Endothelial cell of umbilical vein (primary cell): ENCODE measurements around the gene FBLN7. TPM values are rescaled to one million over a fixed set of nuclear protein-coding genes. Genes with fewer than 3 reads are reported as not detected.

Experiments used
- BruUV-seq: library from RNA; stranded (reverse); fragments of 400-500 nt; replicated peaks from 2 replicates; lab custom pipeline; 2021; lab: Mats Ljungman, UMichigan
- CTCF ChIA-PET: fragments of 300-600, 350-600 bp; sonication (Branson Sonifier 250); formaldehyde crosslinking; loops from one replicate; lab custom pipeline; 2021; ENCODE audit warnings: antibody characterized with exemption, inconsistent platforms; lab: Charles Lee
- POLR2A ChIA-PET: fragments of 300-600, 350-600 bp; sonication (Branson Sonifier 250); formaldehyde crosslinking; loops from one replicate; lab custom pipeline; 2021; ENCODE audit warnings: antibody characterized with exemption, inconsistent platforms; lab: Charles Lee
- DNase-seq: peaks from one replicate; pipeline ENCODE4 v3.0.0-alpha.2; 2011; ENCODE audit warnings: low read depth, low spot score
- FAIRE-seq: peaks from 2 replicates; lab custom pipeline; 2011; peaks lifted over from hg19 to GRCh38; lab: Jason Lieb, UNC
- H2AFZ ChIP-seq: 2 replicates; pipeline ENCODE4 v1.6.0; 2012; ENCODE audit warnings: low read depth, low read length, control low read depth, inconsistent platforms
- H3K27ac ChIP-seq: 2 replicates; pipeline ENCODE4 v1.5.1; 2011; ENCODE audit warnings: low read depth, mild to moderate bottlenecking, control low read depth, low read length, moderate library complexity; ENCODE audit not compliant: insufficient read depth
- H3K27me3 ChIP-seq, 2 experiments: 2 replicates each; pipeline versions ENCODE4 v1.6.0 to v1.6.1; 2011; ENCODE audit warnings: low read length in 2 of 2, mixed read lengths in 1 of 2; ENCODE audit not compliant: control insufficient read depth in 2 of 2, insufficient read depth in 2 of 2
- H3K36me3 ChIP-seq, 2 experiments: 2 replicates in 1 of 2; 3 replicates in 1 of 2; pipeline ENCODE4 v1.5.1; 2011; ENCODE audit warnings: low read length in 2 of 2, mild to moderate bottlenecking in 1 of 2, moderate library complexity in 1 of 2; ENCODE audit not compliant: control insufficient read depth in 2 of 2, insufficient read depth in 2 of 2; ENCODE audit errors: extremely low read depth in 1 of 2
- H3K4me1 ChIP-seq: 3 replicates; pipeline ENCODE4 v1.5.1; 2011; ENCODE audit warnings: mild to moderate bottlenecking, low read length; ENCODE audit not compliant: control insufficient read depth, insufficient read depth; ENCODE audit errors: extremely low read depth
- H3K4me2 ChIP-seq: 2 replicates; pipeline ENCODE4 v1.6.1; 2011; ENCODE audit warnings: low read length, control low read depth, mixed read lengths; ENCODE audit not compliant: insufficient read depth
- H3K4me3 ChIP-seq, 3 experiments: fragments of 200-600 bp in 1 of 3; sonication (generic), shearing (Covaris generic) in 1 of 3; replicated peaks in 1 of 3; 2 replicates each; pipeline ENCODE4 v1.5.1; 2011 to 2016; ENCODE audit warnings: control low read depth in 3 of 3, low read length in 3 of 3, mild to moderate bottlenecking in 2 of 3, inconsistent platforms in 1 of 3, low read depth in 1 of 3, moderate library complexity in 1 of 3; ENCODE audit not compliant: insufficient read depth in 1 of 3
- H3K79me2 ChIP-seq: 2 replicates; pipeline ENCODE4 v1.6.0; 2012; ENCODE audit warnings: low read length, inconsistent platforms; ENCODE audit not compliant: control insufficient read depth, insufficient read depth
- H3K9ac ChIP-seq: replicated peaks from 2 replicates; pipeline ENCODE3; 2011; ENCODE audit warnings: low read length, control low read depth; ENCODE audit not compliant: insufficient read depth; ENCODE audit errors: extremely low read depth
- H3K9me1 ChIP-seq: replicated peaks from 3 replicates; pipeline ENCODE4 v1.6.0; 2011; ENCODE audit warnings: mild to moderate bottlenecking, low read length; ENCODE audit not compliant: control insufficient read depth, insufficient read depth; ENCODE audit errors: extremely low read depth
- H3K9me3 ChIP-seq: replicated peaks from 2 replicates; pipeline ENCODE4 v1.5.1; 2012; ENCODE audit warnings: low read length, inconsistent platforms; ENCODE audit not compliant: control insufficient read depth, insufficient read depth
- H4K20me1 ChIP-seq: replicated peaks from 2 replicates; pipeline ENCODE3; 2011; ENCODE audit warnings: mild to moderate bottlenecking, low read length; ENCODE audit not compliant: control insufficient read depth, insufficient read depth; ENCODE audit errors: extremely low read depth
- EZH2 ChIP-seq: IDR thresholded peaks from 2 replicates; pipeline ENCODE4 v1.6.1; 2012; ENCODE audit warnings: borderline replicate concordance, low read depth, mild to moderate bottlenecking, moderate library complexity, low read length, inconsistent platforms; ENCODE audit not compliant: severe bottlenecking
- FOS ChIP-seq: IDR thresholded peaks from 2 replicates; pipeline ENCODE4 v1.6.1; 2011; ENCODE audit warnings: mild to moderate bottlenecking, low read length, moderate library complexity, borderline replicate concordance; ENCODE audit not compliant: insufficient read depth
- GATA2 ChIP-seq: IDR thresholded peaks from 2 replicates; pipeline ENCODE4 v1.7.0; 2011; ENCODE audit warnings: low read depth, mild to moderate bottlenecking, moderate library complexity, mixed read lengths, low read length; ENCODE audit not compliant: insufficient read length, insufficient read depth
- JUN ChIP-seq: IDR thresholded peaks from 2 replicates; pipeline ENCODE4 v1.6.1; 2011; ENCODE audit warnings: borderline replicate concordance, low read depth; ENCODE audit not compliant: insufficient read length, insufficient read depth
- MYC ChIP-seq: IDR thresholded peaks from one replicate; pipeline ENCODE4 v1.6.1; 2011; ENCODE audit warnings: mild to moderate bottlenecking, low read depth, low read length
- POLR2A ChIP-seq: IDR thresholded peaks from 2 replicates; pipeline ENCODE4 v1.6.1; 2012; ENCODE audit warnings: low read depth, mild to moderate bottlenecking, control low read depth, low read length
- POLR2AphosphoS5 ChIP-seq: IDR thresholded peaks from 2 replicates; pipeline ENCODE4 v1.6.1; 2012; ENCODE audit warnings: low read depth, mild to moderate bottlenecking, control low read depth, low read length, moderate library complexity; ENCODE audit not compliant: insufficient read depth
- dilution Hi-C: fragments of 300-500 bp; cut with MboI; formaldehyde crosslinking; loops from one replicate; pipeline ENCODE4 v1.15.0; 2019; ENCODE audit warnings: low sequenced_read_pairs; ENCODE audit not compliant: extremely low pct_ligation_motif_present
- intact Hi-C: fragments of 100-400 bp; cut with micrococcal nuclease; formaldehyde crosslinking; loops from one replicate; pipeline ENCODE4 v1.10.0; 2022
- polyA plus RNA-seq, 4 experiments: library from polyadenylated mRNA; depleted of rRNA in 3 of 4; stranded (reverse) in 3 of 4; unstranded in 1 of 4; fragments of >200 nt; gene quantifications; 2 replicates each; pipeline versions ENCODE4 v1.2.1 to v1.2.3, GENCODE V29; 2011 to 2012; ENCODE audit warnings: missing spikeins in 1 of 4
- total RNA-seq: library from RNA; stranded (reverse); gene quantifications from 2 replicates; pipeline ENCODE4 v1.2.3, GENCODE V29; 2021
- TF ChIP-seq, protein P1 (sequence below), 2 donors: IDR thresholded peaks; 1 replicate in 1 of 2; 2 replicates in 1 of 2; pipeline ENCODE4 v1.5.1; 2011; ENCODE audit warnings: low read length in 2 of 2, mild to moderate bottlenecking in 2 of 2, moderate library complexity in 2 of 2, control low read depth in 1 of 2, inconsistent platforms in 1 of 2, low read depth in 1 of 2; ENCODE audit not compliant: insufficient read depth in 1 of 2; ENCODE audit errors: extremely low read depth in 1 of 2
- TF ChIP-seq, protein P2 (sequence below): IDR thresholded peaks from 2 replicates; pipeline ENCODE4 v1.6.1; 2011; ENCODE audit not compliant: insufficient read depth, insufficient read length

Gene FBLN7
- total and polyA plus RNA-seq, 2 donors (not counting 3 experiments of a cell fraction or from before 2014, with no cell fraction given), result 3.1 to 3.3 TPM

DNA sequence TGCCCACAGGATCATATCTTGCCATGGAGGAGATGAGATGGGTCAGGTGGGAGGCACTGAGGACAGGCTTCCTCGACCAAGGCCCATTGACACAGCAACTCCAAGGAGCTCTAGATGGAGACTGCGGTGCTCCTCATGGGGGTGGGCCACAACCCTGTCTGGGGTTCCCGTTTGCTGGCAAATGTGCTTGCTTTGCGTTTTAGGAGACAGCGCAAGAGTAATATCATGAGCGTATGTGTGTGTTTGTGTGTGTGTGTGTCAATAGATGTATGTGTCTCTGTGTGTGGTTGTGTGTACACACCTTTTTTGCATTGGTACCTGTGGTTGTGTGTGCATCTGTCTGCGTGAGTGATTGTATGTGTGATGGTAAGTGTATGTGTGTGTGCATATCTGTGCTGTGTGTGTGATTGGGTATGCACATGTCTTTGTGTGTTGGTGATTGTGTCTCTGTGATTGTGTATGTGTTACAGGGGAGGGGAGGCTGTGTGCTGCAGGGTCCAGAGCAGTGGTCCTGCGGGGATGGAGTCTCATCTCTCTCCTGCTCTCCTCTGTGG, 4.4 kb downstream of the FBLN7 start:
- dilution Hi-C loops, result no loop called here
- H3K36me3 ChIP-seq, result no peaks in the 10 kb centered on the region
- no peaks in the 10 kb centered on the region for H3K9me3 ChIP-seq
- ChIA-PET POLR2A (no interaction called here), CTCF (no interaction called here)
- DNase-seq, result no peak
- H3K4me1 ChIP-seq, result peaks cover 5% of the 10 kb centered on the region
- no peak overlapping the region for H2AFZ ChIP-seq
- no peak overlapping the region for H3K9ac ChIP-seq
- FAIRE-seq, result no peak
- no peaks in the 10 kb centered on the region for H3K27me3 ChIP-seq
- no peaks in the 10 kb centered on the region for H4K20me1 ChIP-seq
- no peaks in the 10 kb centered on the region for H3K9me1 ChIP-seq
- no peak overlapping the region for H3K27ac ChIP-seq
- no peak overlapping the region for H3K4me3 ChIP-seq
- no TSS peak for BruUV-seq
- H3K79me2 ChIP-seq, result no peaks in the 10 kb centered on the region
- H3K4me2 ChIP-seq, result no peak overlapping the region
- TF ChIP-seq, protein P1, sequence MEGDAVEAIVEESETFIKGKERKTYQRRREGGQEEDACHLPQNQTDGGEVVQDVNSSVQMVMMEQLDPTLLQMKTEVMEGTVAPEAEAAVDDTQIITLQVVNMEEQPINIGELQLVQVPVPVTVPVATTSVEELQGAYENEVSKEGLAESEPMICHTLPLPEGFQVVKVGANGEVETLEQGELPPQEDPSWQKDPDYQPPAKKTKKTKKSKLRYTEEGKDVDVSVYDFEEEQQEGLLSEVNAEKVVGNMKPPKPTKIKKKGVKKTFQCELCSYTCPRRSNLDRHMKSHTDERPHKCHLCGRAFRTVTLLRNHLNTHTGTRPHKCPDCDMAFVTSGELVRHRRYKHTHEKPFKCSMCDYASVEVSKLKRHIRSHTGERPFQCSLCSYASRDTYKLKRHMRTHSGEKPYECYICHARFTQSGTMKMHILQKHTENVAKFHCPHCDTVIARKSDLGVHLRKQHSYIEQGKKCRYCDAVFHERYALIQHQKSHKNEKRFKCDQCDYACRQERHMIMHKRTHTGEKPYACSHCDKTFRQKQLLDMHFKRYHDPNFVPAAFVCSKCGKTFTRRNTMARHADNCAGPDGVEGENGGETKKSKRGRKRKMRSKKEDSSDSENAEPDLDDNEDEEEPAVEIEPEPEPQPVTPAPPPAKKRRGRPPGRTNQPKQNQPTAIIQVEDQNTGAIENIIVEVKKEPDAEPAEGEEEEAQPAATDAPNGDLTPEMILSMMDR (IDR thresholded peaks at IDR 0.05; ENCODE audit: extremely low read depth in 1 of 2, insufficient read depth in 1 of 2, low read depth in 1 of 2, low read length in 2 of 2), result no peak
- TF ChIP-seq POLR2A (no peak), JUN (no peak), POLR2AphosphoS5 (no peak), MYC (no peak), EZH2 (no peak), FOS (no peak), GATA2 (no peak)
- TF ChIP-seq, protein P2, sequence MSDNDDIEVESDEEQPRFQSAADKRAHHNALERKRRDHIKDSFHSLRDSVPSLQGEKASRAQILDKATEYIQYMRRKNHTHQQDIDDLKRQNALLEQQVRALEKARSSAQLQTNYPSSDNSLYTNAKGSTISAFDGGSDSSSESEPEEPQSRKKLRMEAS, result no peak
- intact Hi-C loops, result no loop called here
